Measurements from ENCODE around the gene GPRC5C. TPM values are rescaled to one million over a fixed set of nuclear protein-coding genes. Genes with fewer than 3 reads are reported as not detected.

The GPRC5C gene
- total and polyA plus RNA-seq, 2 of the 13 experiments (the other 11 are each of a cell fraction or from before 2014, with no cell fraction given): 85.6 to 300 TPM

DNA sequence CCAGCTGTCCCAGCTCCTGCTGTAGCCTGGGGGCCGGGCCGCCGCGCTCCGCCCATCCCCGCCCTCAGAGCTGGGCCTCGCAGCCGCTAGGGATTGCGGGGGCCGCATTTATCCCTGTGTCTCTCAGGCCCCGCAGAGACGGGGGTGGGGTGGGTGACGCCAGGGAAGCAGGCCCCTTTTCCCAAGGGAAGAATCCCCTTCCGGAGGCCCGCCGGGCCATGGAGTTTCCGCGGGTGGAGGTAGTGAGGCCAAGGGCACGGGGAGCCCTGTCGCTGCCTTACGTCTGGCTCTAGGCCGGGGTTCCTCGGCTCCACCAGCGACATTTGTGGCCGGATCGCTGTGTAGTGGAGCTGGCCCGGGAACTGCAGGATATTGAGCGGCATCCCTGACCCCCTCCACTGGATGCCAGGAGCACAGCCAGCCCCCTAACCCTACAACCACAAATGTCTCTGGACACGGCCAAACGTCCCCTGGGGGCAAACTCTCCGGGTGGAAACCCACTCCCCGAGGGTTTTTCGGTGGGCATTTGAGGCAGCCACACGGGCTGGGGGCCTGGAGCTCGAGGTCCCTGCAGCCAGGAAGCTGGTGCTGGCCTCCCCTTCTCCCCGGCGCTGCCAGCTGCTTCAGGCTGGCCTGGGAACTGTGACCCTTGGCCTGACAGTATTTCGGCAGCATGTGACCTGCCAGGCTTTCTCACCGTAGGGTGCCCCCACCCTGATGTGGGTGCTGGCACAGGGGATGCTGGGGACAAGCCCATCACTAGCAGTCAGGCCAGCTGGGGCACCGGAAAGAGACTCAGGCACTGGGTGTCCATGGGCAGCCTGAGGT, 22.5 kb downstream of the GPRC5C start (continued):
- peak; percentile 51 for TF ChIP-seq ZNF407 (CRISPR knock-in tag; IDR thresholded peaks at IDR 0.05; ENCODE audit: not compliant biosample characterization)
- TF ChIP-seq HDAC2 (CRISPR knock-in tag; IDR thresholded peaks at IDR 0.05): peak; percentile 64; the same call in 1 of the 2 replicates
- TF ChIP-seq ZNF235 (CRISPR knock-in tag; IDR thresholded peaks at IDR 0.05; ENCODE audit: borderline replicate concordance): 0 out of 2 replicates have a peak, but pooled peaks have one; percentile 50
- TF ChIP-seq, protein P1, sequence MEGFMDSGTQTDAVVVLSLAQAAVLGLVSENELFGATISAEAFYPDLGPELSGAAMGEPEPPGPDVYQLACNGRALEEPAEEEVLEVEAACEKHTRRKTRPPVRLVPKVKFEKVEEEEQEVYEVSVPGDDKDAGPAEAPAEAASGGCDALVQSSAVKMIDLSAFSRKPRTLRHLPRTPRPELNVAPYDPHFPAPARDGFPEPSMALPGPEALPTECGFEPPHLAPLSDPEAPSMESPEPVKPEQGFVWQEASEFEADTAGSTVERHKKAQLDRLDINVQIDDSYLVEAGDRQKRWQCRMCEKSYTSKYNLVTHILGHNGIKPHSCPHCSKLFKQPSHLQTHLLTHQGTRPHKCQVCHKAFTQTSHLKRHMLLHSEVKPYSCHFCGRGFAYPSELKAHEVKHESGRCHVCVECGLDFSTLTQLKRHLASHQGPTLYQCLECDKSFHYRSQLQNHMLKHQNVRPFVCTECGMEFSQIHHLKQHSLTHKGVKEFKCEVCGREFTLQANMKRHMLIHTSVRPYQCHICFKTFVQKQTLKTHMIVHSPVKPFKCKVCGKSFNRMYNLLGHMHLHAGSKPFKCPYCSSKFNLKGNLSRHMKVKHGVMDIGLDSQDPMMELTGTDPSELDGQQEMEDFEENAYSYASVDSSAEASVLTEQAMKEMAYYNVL (CRISPR knock-in tag; IDR thresholded peaks at IDR 0.05; ENCODE audit: borderline replicate concordance): peak; percentile 64; the same call in 1 of the 2 replicates
- peak; percentile 51; the same call in 1 of the 2 replicates for TF ChIP-seq HOXA3 (CRISPR knock-in tag; IDR thresholded peaks at IDR 0.05)
- TF ChIP-seq ZBTB7A (CRISPR knock-in tag; IDR thresholded peaks at IDR 0.05): no peak; the same call in 1 of the 2 replicates
- TF ChIP-seq ZNF879 (CRISPR knock-in tag; IDR thresholded peaks at IDR 0.05): no peak
- TF ChIP-seq ZNF737 (CRISPR knock-in tag; IDR thresholded peaks at IDR 0.05; ENCODE audit: borderline replicate concordance): no peak
- TF ChIP-seq ASH2L (IDR thresholded peaks at IDR 0.05; ENCODE audit: insufficient read length, low read depth, low read length): peak; percentile 44
- TF ChIP-seq SOX13 (IDR thresholded peaks at IDR 0.05): no peak
- peak in 1 of 2 experiments; percentile 60; a peak in 1 of 4 replicates for TF ChIP-seq SOX13 (CRISPR knock-in tag; conservative IDR thresholded peaks at IDR 0.05 in 1 of 2, IDR thresholded peaks at IDR 0.05 in 1 of 2)
- 0 out of 2 replicates have a peak, but pooled peaks have one; percentile 47 for TF ChIP-seq MYNN (CRISPR knock-in tag; IDR thresholded peaks at IDR 0.05; ENCODE audit: low read depth)
- 0 out of 2 replicates have a peak, but pooled peaks have one; percentile 26 for TF ChIP-seq ZNF549 (CRISPR knock-in tag; IDR thresholded peaks at IDR 0.05)
- 0 out of 2 replicates have a peak, but pooled peaks have one; percentile 4 for TF ChIP-seq CEBPG (CRISPR knock-in tag; IDR thresholded peaks at IDR 0.05)
- TF ChIP-seq ZNF619 (CRISPR knock-in tag; IDR thresholded peaks at IDR 0.05): peak; percentile 29; the same call in 1 of the 2 replicates
- no peak for TF ChIP-seq RARA (CRISPR knock-in tag; IDR thresholded peaks at IDR 0.05)

Measured in HepG2 (cell line).